ENCODE data around the gene FNBP1. TPM values are rescaled to one million over a fixed set of nuclear protein-coding genes. Genes with fewer than 3 reads are reported as not detected.

Gene FNBP1
- 29.7 and 36.5 TPM in 2 replicates for total RNA-seq

- DNase-seq (ENCODE audit: low read depth, low spot score), result no peak
These were observed at the start of gene FNBP1 for GRCh38 chr9:130042885-130043653. Gene FNBP1 (minus strand): TSS chr9:130043189. CDS start chr9:130042975, 214 bp downstream.

GRCh38 chr9:130090915-130091314, 47.9 kb upstream of the FNBP1 start:
- no peak for DNase-seq (ENCODE audit: low read depth, low spot score)

- no peak for DNase-seq (ENCODE audit: low read depth, low spot score)
These were observed 46.2 kb upstream of the FNBP1 start for GRCh38 chr9:130089141-130089540.

GRCh38 chr9:130088051-130088450, 45.1 kb upstream of the FNBP1 start:
- no peak for DNase-seq (ENCODE audit: low read depth, low spot score)

GRCh38 chr9:130084337-130084736, 41.3 kb upstream of the FNBP1 start:
- DNase-seq (ENCODE audit: low read depth, low spot score), result no peak

GRCh38 chr9:130078547-130078946, 35.6 kb upstream of the FNBP1 start:
- DNase-seq (ENCODE audit: low read depth, low spot score), result no peak

- peak; percentile 80 for DNase-seq (ENCODE audit: low read depth, low spot score)
These were observed 30.4 kb upstream of the FNBP1 start for GRCh38 chr9:130073373-130073772.

- DNase-seq (ENCODE audit: low read depth, low spot score), result no peak
These were observed 29.7 kb upstream of the FNBP1 start for GRCh38 chr9:130072515-130073235.

- DNase-seq (ENCODE audit: low read depth, low spot score), result no peak
These were observed 26.1 kb upstream of the FNBP1 start for GRCh38 chr9:130069048-130069447.

GRCh38 chr9:130064621-130065020, 21.6 kb upstream of the FNBP1 start:
- DNase-seq (ENCODE audit: low read depth, low spot score), result no peak

- no peak for DNase-seq (ENCODE audit: low read depth, low spot score)
These were observed 19.8 kb upstream of the FNBP1 start for GRCh38 chr9:130062750-130063149.

- no peak for DNase-seq (ENCODE audit: low read depth, low spot score)
These were observed 17.3 kb upstream of the FNBP1 start for GRCh38 chr9:130060296-130060695.

GRCh38 chr9:130058887-130059286, 15.9 kb upstream of the FNBP1 start:
- DNase-seq (ENCODE audit: low read depth, low spot score), result no peak

GRCh38 chr9:130058154-130058553, 15.2 kb upstream of the FNBP1 start:
- no peak for DNase-seq (ENCODE audit: low read depth, low spot score)

GRCh38 chr9:130054820-130055219, 11.8 kb upstream of the FNBP1 start:
- DNase-seq (ENCODE audit: low read depth, low spot score), result no peak

- no peak for DNase-seq (ENCODE audit: low read depth, low spot score)
These were observed 11.4 kb upstream of the FNBP1 start for GRCh38 chr9:130054325-130054786.

- no peak for DNase-seq (ENCODE audit: low read depth, low spot score)
These were observed 10.7 kb upstream of the FNBP1 start, which contains the start of gene GPR107 for GRCh38 chr9:130053504-130054324. Gene GPR107 (plus strand): TSS chr9:130053906. CDS start chr9:130053933, 27 bp downstream.

- DNase-seq (ENCODE audit: low read depth, low spot score), result no peak
These were observed 10.1 kb upstream of the FNBP1 start for GRCh38 chr9:130053109-130053503.

- no peak for DNase-seq (ENCODE audit: low read depth, low spot score)
These were observed 8.9 kb upstream of the FNBP1 start for GRCh38 chr9:130051855-130052254.

GRCh38 chr9:130050462-130050861, 7.5 kb upstream of the FNBP1 start:
- no peak for DNase-seq (ENCODE audit: low read depth, low spot score)

- no peak for DNase-seq (ENCODE audit: low read depth, low spot score)
These were observed 6.6 kb upstream of the FNBP1 start for GRCh38 chr9:130049431-130050210.

Measured in pulmonary artery endothelial cell (primary cell).